ENCODE measurements around the gene CEP43. TPM values are rescaled to one million over a fixed set of nuclear protein-coding genes. Genes with fewer than 3 reads are reported as not detected.

Gene CEP43
- 17.4 and 18.2 TPM in 2 replicates for total RNA-seq

- intact Hi-C loops (cut with micrococcal nuclease), result loop anchor here (1.0 to 5.0 kb wide), 6 partner anchors 43 to 617 kb away; partner anchors contain the start of genes MPC1, RNASET2 and RPS6KA2
Measured at GRCh38 chr6:166999145-166999883, at the start of gene CEP43. Gene CEP43 (plus strand): TSS chr6:166999397. CDS start chr6:166999413, 16 bp downstream.

- intact Hi-C loops (cut with micrococcal nuclease), result loop anchor here (5.0 to 10.0 kb wide), 5 partner anchors 42 to 755 kb away; partner anchors contain the start of genes MPC1 and SFT2D1
Measured at GRCh38 chr6:166949528-166950442, 49.4 kb upstream of the CEP43 start.

- intact Hi-C loops (cut with micrococcal nuclease), result loop anchor here (5.0 to 10.0 kb wide), 5 partner anchors 43 to 754 kb away; partner anchors contain the start of genes MPC1 and SFT2D1
Measured at GRCh38 chr6:166950443-166950821, 48.8 kb upstream of the CEP43 start.

GRCh38 chr6:166950892-166951669, 48.1 kb upstream of the CEP43 start:
- intact Hi-C loops (cut with micrococcal nuclease), result loop anchor here (1.0 to 10.0 kb wide), 9 partner anchors 8 to 754 kb away; partner anchors contain the start of genes MPC1 and SFT2D1

- intact Hi-C loops (cut with micrococcal nuclease), result loop anchor here (1.0 to 10.0 kb wide), 9 partner anchors 8 to 753 kb away; partner anchors contain the start of genes MPC1 and SFT2D1
Measured at GRCh38 chr6:166951670-166952060, 47.5 kb upstream of the CEP43 start.

GRCh38 chr6:166952121-166952520, 47.1 kb upstream of the CEP43 start:
- intact Hi-C loops (cut with micrococcal nuclease), result loop anchor here (5.0 to 10.0 kb wide), 5 partner anchors 45 to 753 kb away; partner anchors contain the start of genes MPC1 and SFT2D1

GRCh38 chr6:166952567-166953486, 46.4 kb upstream of the CEP43 start:
- intact Hi-C loops (cut with micrococcal nuclease), result loop anchor here (5.0 to 10.0 kb wide), 5 partner anchors 46 to 752 kb away; partner anchors contain the start of genes MPC1 and SFT2D1

GRCh38 chr6:166954118-166954713, 45.0 kb upstream of the CEP43 start:
- intact Hi-C loops (cut with micrococcal nuclease), result loop anchor here (5.0 to 10.0 kb wide), 5 partner anchors 47 to 751 kb away; partner anchors contain the start of genes MPC1 and SFT2D1

GRCh38 chr6:166955121-166955864, 43.9 kb upstream of the CEP43 start:
- intact Hi-C loops (cut with micrococcal nuclease), result loop anchor here (10.0 kb wide), 3 partner anchors 570 to 750 kb away; partner anchors contain the start of genes MPC1 and SFT2D1

- intact Hi-C loops (cut with micrococcal nuclease), result loop anchor here (1.0 to 10.0 kb wide), 6 partner anchors 33 to 749 kb away; partner anchors contain the start of genes CEP43, MPC1, RPS6KA2 and SFT2D1
Measured at GRCh38 chr6:166955865-166956443, 43.2 kb upstream of the CEP43 start.

- intact Hi-C loops (cut with micrococcal nuclease), result loop anchor here (1.0 to 10.0 kb wide), 6 partner anchors 33 to 748 kb away; partner anchors contain the start of genes CEP43, MPC1, RPS6KA2 and SFT2D1
Measured at GRCh38 chr6:166956444-166957086, 42.6 kb upstream of the CEP43 start, which contains the start of gene RNASET2. Gene RNASET2 (minus strand): TSS chr6:166956550. CDS start chr6:166956182, 368 bp downstream.

- intact Hi-C loops (cut with micrococcal nuclease), result loop anchor here (2.0 to 10.0 kb wide), 4 partner anchors 330 to 748 kb away; partner anchors contain the start of genes MPC1, RPS6KA2 and SFT2D1
Measured at GRCh38 chr6:166957087-166957804, 42.0 kb upstream of the CEP43 start.

- intact Hi-C loops (cut with micrococcal nuclease), result loop anchor here (2.0 to 10.0 kb wide), 4 partner anchors 331 to 747 kb away; partner anchors contain the start of genes MPC1, RPS6KA2 and SFT2D1
Measured at GRCh38 chr6:166957805-166958076, 41.5 kb upstream of the CEP43 start.

- intact Hi-C loops (cut with micrococcal nuclease), result loop anchor here (1.0 to 10.0 kb wide), 5 partner anchors 8 to 746 kb away; partner anchors contain the start of genes MPC1 and SFT2D1
Measured at GRCh38 chr6:166958926-166959861, 40.0 kb upstream of the CEP43 start.
